A549 (cell line): ENCODE measurements around the gene TUBGCP5. TPM values are rescaled to one million over a fixed set of nuclear protein-coding genes. Genes with fewer than 3 reads are reported as not detected.

Source experiments
- ATAC-seq, 2 experiments: fragments of 200-7000 bp in 1 of 2; fragments of >200 bp in 1 of 2; cut with Nextera tagmentation in 1 of 2; cut with Tn5 transposase in 1 of 2; 3 replicates each; pipeline versions ENCODE4 v1.8.0 to v1.9.1; 2018 to 2020; ENCODE audit warnings: mild to moderate bottlenecking in 1 of 2, moderate library complexity in 1 of 2
- CTCF ChIA-PET: fragments of 300-600 bp; sonication (Branson Sonifier 250); formaldehyde crosslinking; extraction: SDS; loops from one replicate; lab custom pipeline; 2021; ENCODE audit warnings: antibody characterized with exemption, inconsistent platforms; lab: Yijun Ruan, JAX
- POLR2A ChIA-PET: fragments of 350-600 bp; formaldehyde crosslinking; extraction: SDS; loops from one replicate; lab custom pipeline; 2021; ENCODE audit warnings: antibody characterized with exemption, inconsistent platforms; lab: Yijun Ruan, JAX
- DNase-seq, 2 experiments: peaks; one replicate each; pipeline versions ENCODE4 v3.0.0 to v3.0.0-alpha.2; 2011 to 2016; ENCODE audit warnings: low read depth in 1 of 2, low spot score in 1 of 2
- FAIRE-seq: peaks from 2 replicates; lab custom pipeline; 2011; peaks lifted over from hg19 to GRCh38; lab: Jason Lieb, UNC
- H3K27ac ChIP-seq, 2 experiments: fragments of >200 bp; sonication (Bioruptor Twin); formaldehyde crosslinking; 3 replicates each; pipeline ENCODE4 v1.5.1; 2016 to 2017
- H3K4me1 ChIP-seq: fragments of >200 bp; sonication (Bioruptor Twin); formaldehyde crosslinking; 3 replicates; pipeline ENCODE4 v1.6.1; 2016
- H3K4me2 ChIP-seq: fragments of >200 bp; sonication (Bioruptor Twin); formaldehyde crosslinking; 3 replicates; pipeline ENCODE4 v1.6.1; 2016
- H3K4me3 ChIP-seq: fragments of >200 bp; sonication (Bioruptor Twin); formaldehyde crosslinking; 3 replicates; pipeline ENCODE4 v1.5.1; 2016
- H3K9me3 ChIP-seq: fragments of >200 bp; sonication (Bioruptor Twin); formaldehyde crosslinking; 3 replicates; pipeline ENCODE4 v1.6.1; 2016
- BHLHE40 ChIP-seq: IDR thresholded peaks from 2 replicates; pipeline ENCODE4 v1.6.1; 2012; ENCODE audit warnings: low read depth, low read length, inconsistent platforms
- CEBPB ChIP-seq, 2 experiments: fragments of >200 bp in 1 of 2; sonication (Bioruptor Twin) in 1 of 2; formaldehyde crosslinking in 1 of 2; IDR thresholded peaks; 2 replicates each; pipeline ENCODE4 v1.6.1; 2012 to 2016
- CHD2 ChIP-seq: fragments of 150-350 bp; IDR thresholded peaks from 2 replicates; pipeline ENCODE4 v1.6.1; 2014; ENCODE audit warnings: low read length; ENCODE audit not compliant: partially characterized antibody
- E2F6 ChIP-seq: IDR thresholded peaks from 2 replicates; pipeline ENCODE4 v1.6.1; 2012; ENCODE audit warnings: low read depth, borderline replicate concordance
- HMGXB4 ChIP-seq: fragments of 250-450 bp; sonication (Bioruptor Pico); IDR thresholded peaks from 2 replicates; pipeline ENCODE4 v1.5.0; 2021; ENCODE audit warnings: mild to moderate bottlenecking, moderate library complexity, borderline replicate concordance
- JUN ChIP-seq, 2 experiments: fragments of >200 bp; sonication (Bioruptor Twin); formaldehyde crosslinking; IDR thresholded peaks; 2 replicates in 1 of 2; 3 replicates in 1 of 2; pipeline ENCODE4 v1.6.1; 2016 to 2017
- NPAS2 ChIP-seq: fragments of 250-450 bp; sonication (Bioruptor Pico); IDR thresholded peaks from 2 replicates; pipeline ENCODE4 v1.8.0; 2022; ENCODE audit warnings: mild to moderate bottlenecking, moderate library complexity, borderline replicate concordance
- POLR2A ChIP-seq: IDR thresholded peaks from 2 replicates; pipeline ENCODE4 v1.6.1; 2012; ENCODE audit warnings: mild to moderate bottlenecking, low read length
- POLR2AphosphoS2 ChIP-seq: conservative IDR thresholded peaks from 2 replicates; pipeline ENCODE4 v1.6.1; 2012; ENCODE audit warnings: low read length, improper control_type of control experiment, inconsistent platforms
- REST ChIP-seq: fragments of 200-600 bp; sonication (generic); IDR thresholded peaks from 2 replicates; pipeline ENCODE4 v1.6.1; 2016; ENCODE audit warnings: antibody characterized with exemption, mild to moderate bottlenecking, moderate library complexity
- TFCP2L1 ChIP-seq: fragments of 250-450 bp; sonication (Bioruptor Pico); IDR thresholded peaks from 2 replicates; pipeline ENCODE4 v1.5.0; 2021; ENCODE audit warnings: mild to moderate bottlenecking
- ZSCAN20 ChIP-seq: fragments of 250-450 bp; sonication (Bioruptor Pico); IDR thresholded peaks from 2 replicates; pipeline ENCODE4 v1.8.0; 2022; ENCODE audit warnings: mild to moderate bottlenecking, moderate library complexity
- WGBS: methylation state at CpG from one replicate; pipeline ENCODE4 v1.1.6; 2017; ENCODE audit errors: missing lambda C conversion rate; 5-methylcytosine and 5-hydroxymethylcytosine counted together
- polyA plus RNA-seq, 4 experiments: library from polyadenylated mRNA; depleted of rRNA in 3 of 4; stranded (reverse); fragments of >200 nt; fragmentation: RNase III in 1 of 4; extraction: RNeasy Plus Mini Kit Qiagen cat#74134 plus additional on column Dnase treatment in 1 of 4; gene quantifications; 2 replicates in 3 of 4; 3 replicates in 1 of 4; pipeline ENCODE4 v1.2.3, GENCODE V29; 2011 to 2017

Gene TUBGCP5
- polyA plus RNA-seq, 2 of the 4 experiments (the other 2 are of a cell fraction): 26.3 to 41.0 TPM

GRCh38 chr15:22951381-22952280 is 87.7 kb downstream of the TUBGCP5 start:
- no peak overlapping the region for H3K4me3 ChIP-seq
- TF ChIP-seq E2F6: no peak
- no peak for TF ChIP-seq TFCP2L1 (CRISPR knock-in tag)
- FAIRE-seq: no peak
- H3K27ac ChIP-seq: peak overlapping the region in 1 of 2 experiments; percentile 28; a peak in 1 of 6 replicates
- DNase-seq: no peak
- CTCF ChIA-PET: interaction anchor here (1.4 kb wide), 1 partner anchor 9 kb away, joined by 7 read pairs; no protein-coding TSS in a partner anchor
- no peaks in the 10 kb centered on the region for H3K4me1 ChIP-seq
- no peak for ATAC-seq
- POLR2A ChIA-PET: no interaction called here
- no peaks in the 10 kb centered on the region for H3K9me3 ChIP-seq
- 91% methylated on average over 33 of the region's 39 CpGs for whole genome bisulfite sequencing
- H3K4me2 ChIP-seq: no peak overlapping the region

- ATAC-seq (no peak), DNase-seq (no peak), FAIRE-seq (no peak)
- CTCF ChIA-PET: no interaction called here
- POLR2A ChIA-PET: no interaction called here
- peak overlapping the region in 1 of 2 experiments; percentile 28; a peak in 1 of 6 replicates for H3K27ac ChIP-seq
- TF ChIP-seq REST (no peak), CEBPB (IDR thresholded peaks at IDR 0.05) (no peak), ZSCAN20 (CRISPR knock-in tag) (no peak), CHD2 (no peak), NPAS2 (CRISPR knock-in tag) (no peak), BHLHE40 (no peak), POLR2A (no peak), HMGXB4 (no peak)
- TF ChIP-seq, all 56 proteins: peak for 0
- Histone ChIP-seq H3K9me3 (no peaks in the 10 kb centered on the region), H3K4me2 (no peak overlapping the region), H3K4me3 (no peak overlapping the region), H3K4me1 (no peaks in the 10 kb centered on the region)
- WGBS: 96% methylated on average over 16 of the region's 16 CpGs
These were observed 88.4 kb downstream of the TUBGCP5 start for GRCh38 chr15:22951031-22951380.

GRCh38 chr15:22950256-22950990 is 88.9 kb downstream of the TUBGCP5 start:
- Histone ChIP-seq H3K9me3 (no peaks in the 10 kb centered on the region), H3K4me3 (no peak overlapping the region), H3K27ac (no peak overlapping the region), H3K4me2 (no peak overlapping the region), H3K4me1 (no peaks in the 10 kb centered on the region)
- TF ChIP-seq POLR2AphosphoS2: no peak
- no peak for TF ChIP-seq JUN (IDR thresholded peaks at IDR 0.05)
- ChIA-PET POLR2A (no interaction called here), CTCF (interaction anchor here (1.6 to 2.2 kb wide), 2 partner anchors 10 to 14 kb away, joined by 7 to 8 read pairs; no protein-coding TSS in a partner anchor)
- no peak for ATAC-seq
- WGBS: 91% methylated on average over 25 of the region's 25 CpGs
- no peak for DNase-seq
- no peak for FAIRE-seq

Other genes with a start within 250 kb of the TUBGCP5 start
- gene NIPA2, start 200.9 kb downstream of the TUBGCP5 start, polyA plus RNA-seq (2011; rRNA removed): 94.0 and 153 TPM in 2 replicates
- gene NIPA2, start 200.9 kb downstream of the TUBGCP5 start, polyA plus RNA-seq (2017; fragmentation: RNase III; extraction: RNeasy Plus Mini Kit Qiagen cat#74134 plus additional on column Dnase treatment): 111 to 123 TPM (median 120 TPM) in 3 replicates
- gene CYFIP1, start 59.2 kb downstream of the TUBGCP5 start, polyA plus RNA-seq (2011; rRNA removed): 68.2 and 83.3 TPM in 2 replicates
- 69.4 to 71.2 TPM (median 70.8 TPM) in 3 replicates for gene CYFIP1, start 59.2 kb downstream of the TUBGCP5 start, polyA plus RNA-seq (2017; fragmentation: RNase III; extraction: RNeasy Plus Mini Kit Qiagen cat#74134 plus additional on column Dnase treatment)
- gene GOLGA6L1, start 97.3 kb upstream of the TUBGCP5 start, polyA plus RNA-seq (2011; rRNA removed): not detected in 2 replicates
- not detected in 3 replicates for gene GOLGA6L1, start 97.3 kb upstream of the TUBGCP5 start, polyA plus RNA-seq (2017; fragmentation: RNase III; extraction: RNeasy Plus Mini Kit Qiagen cat#74134 plus additional on column Dnase treatment)